Left hindlimb (tissue), 1 donor: ENCODE results near the gene ITGB1BP2.
"Not testable (repeated sequence)": the region's sequence is repeated elsewhere in the genome, so short reads cannot be mapped to it uniquely, and the experiment has no call there.

Source experiments
- DNase-seq: peaks from one replicate; pipeline ENCODE4 v3.0.0-alpha.2; 2018

ITGB1BP2 gene

GRCh38 chrX:71302461-71303213 lies 1.1 kb downstream of the ITGB1BP2 start:
- DNase-seq = no peak

- no peak for DNase-seq
These were observed 3.0 kb downstream of the ITGB1BP2 start for GRCh38 chrX:71304561-71304960.

GRCh38 chrX:71315917-71316316 lies 14.4 kb downstream of the ITGB1BP2 start:
- DNase-seq = no peak

GRCh38 chrX:71316959-71317358 lies 15.4 kb downstream of the ITGB1BP2 start:
- not testable (repeated sequence) for DNase-seq

GRCh38 chrX:71320126-71320525 lies 18.6 kb downstream of the ITGB1BP2 start:
- DNase-seq = no peak

- DNase-seq = no peak
These were observed 20.2 kb downstream of the ITGB1BP2 start for GRCh38 chrX:71321731-71322130.

GRCh38 chrX:71324452-71324851 lies 22.9 kb downstream of the ITGB1BP2 start:
- not testable (repeated sequence) for DNase-seq

GRCh38 chrX:71326394-71326793 lies 24.8 kb downstream of the ITGB1BP2 start:
- DNase-seq = no peak

- DNase-seq = not testable (repeated sequence)
These were observed 47.7 kb downstream of the ITGB1BP2 start for GRCh38 chrX:71349151-71349665.

- not testable (repeated sequence) for DNase-seq
These were observed 48.3 kb downstream of the ITGB1BP2 start for GRCh38 chrX:71349867-71350266.

GRCh38 chrX:71352439-71352838 lies 50.9 kb downstream of the ITGB1BP2 start:
- not testable (repeated sequence) for DNase-seq
